Measurements from ENCODE around the gene METTL14. TPM values are rescaled to one million over a fixed set of nuclear protein-coding genes. Genes with fewer than 3 reads are reported as not detected.
A peak's percentile ranks its signal among the peaks of the same experiment; 100 is the strongest.

Gene METTL14
- total RNA-seq, 1 experiment from 2014 or later: 26.1 TPM

GRCh38 chr4:118711052-118711451 is 25.9 kb downstream of the METTL14 start:
- intact Hi-C loops (cut with micrococcal nuclease; ENCODE audit: unreplicated experiment): no loop called here
- BruUV-seq (replicated peaks): no TSS peak
- H3K27ac Mint-ChIP-seq (ENCODE audit: unreplicated experiment): no peak overlapping the region
- no peak for TF ChIP-seq CTCF (IDR thresholded peaks at IDR 0.05; ENCODE audit: unreplicated experiment)
- H3K4me3 Mint-ChIP-seq (ENCODE audit: low read depth, unreplicated experiment): no peak overlapping the region
- CTCF ChIA-PET: no interaction called here
- no peaks in the 10 kb centered on the region for H3K4me1 Mint-ChIP-seq (ENCODE audit: low read depth, unreplicated experiment)
- H3K9me3 Mint-ChIP-seq (ENCODE audit: low read depth, unreplicated experiment): no peaks in the 10 kb centered on the region
- H3K27me3 Mint-ChIP-seq (ENCODE audit: unreplicated experiment): no peaks in the 10 kb centered on the region
- H3K36me3 Mint-ChIP-seq (ENCODE audit: insufficient read depth, unreplicated experiment): peaks cover 4% of the 10 kb centered on the region
- DNase-seq: no peak

- no peak overlapping the region for H3K4me3 Mint-ChIP-seq (ENCODE audit: low read depth, unreplicated experiment)
- peaks cover 9% of the 10 kb centered on the region for H3K36me3 Mint-ChIP-seq (ENCODE audit: insufficient read depth, unreplicated experiment)
- TF ChIP-seq CTCF (IDR thresholded peaks at IDR 0.05; ENCODE audit: unreplicated experiment): no peak
- intact Hi-C loops (cut with micrococcal nuclease; ENCODE audit: unreplicated experiment): no loop called here
- H3K9me3 Mint-ChIP-seq (ENCODE audit: low read depth, unreplicated experiment): no peaks in the 10 kb centered on the region
- H3K27ac Mint-ChIP-seq (ENCODE audit: unreplicated experiment): no peak overlapping the region
- BruUV-seq (replicated peaks): no TSS peak
- no peaks in the 10 kb centered on the region for H3K4me1 Mint-ChIP-seq (ENCODE audit: low read depth, unreplicated experiment)
- no peak for DNase-seq
- no peaks in the 10 kb centered on the region for H3K27me3 Mint-ChIP-seq (ENCODE audit: unreplicated experiment)
- CTCF ChIA-PET: no interaction called here
These were observed 27.7 kb downstream of the METTL14 start for GRCh38 chr4:118712872-118713271.

GRCh38 chr4:118714682-118715081 is 29.5 kb downstream of the METTL14 start:
- no TSS peak for BruUV-seq (replicated peaks)
- no peaks in the 10 kb centered on the region for H3K9me3 Mint-ChIP-seq (ENCODE audit: low read depth, unreplicated experiment)
- intact Hi-C loops (cut with micrococcal nuclease; ENCODE audit: unreplicated experiment): no loop called here
- no peak overlapping the region for H3K27ac Mint-ChIP-seq (ENCODE audit: unreplicated experiment)
- no peak overlapping the region for H3K4me3 Mint-ChIP-seq (ENCODE audit: low read depth, unreplicated experiment)
- DNase-seq: no peak
- no peaks in the 10 kb centered on the region for H3K27me3 Mint-ChIP-seq (ENCODE audit: unreplicated experiment)
- no peak for TF ChIP-seq CTCF (IDR thresholded peaks at IDR 0.05; ENCODE audit: unreplicated experiment)
- H3K36me3 Mint-ChIP-seq (ENCODE audit: insufficient read depth, unreplicated experiment): peaks cover 12% of the 10 kb centered on the region
- no peaks in the 10 kb centered on the region for H3K4me1 Mint-ChIP-seq (ENCODE audit: low read depth, unreplicated experiment)
- CTCF ChIA-PET: no interaction called here

- DNase-seq: no peak
- H3K27me3 Mint-ChIP-seq (ENCODE audit: unreplicated experiment): no peaks in the 10 kb centered on the region
- H3K36me3 Mint-ChIP-seq (ENCODE audit: insufficient read depth, unreplicated experiment): peaks cover 8% of the 10 kb centered on the region
- CTCF ChIA-PET: interaction anchor here (1.0 kb wide), 1 partner anchor 13 kb away, joined by 4 read pairs; no protein-coding TSS in a partner anchor
- peak overlapping the region; percentile 12 for H3K27ac Mint-ChIP-seq (ENCODE audit: unreplicated experiment)
- no peak for TF ChIP-seq CTCF (IDR thresholded peaks at IDR 0.05; ENCODE audit: unreplicated experiment)
- no peaks in the 10 kb centered on the region for H3K4me1 Mint-ChIP-seq (ENCODE audit: low read depth, unreplicated experiment)
- H3K9me3 Mint-ChIP-seq (ENCODE audit: low read depth, unreplicated experiment): no peaks in the 10 kb centered on the region
- intact Hi-C loops (cut with micrococcal nuclease; ENCODE audit: unreplicated experiment): no loop called here
- no peak overlapping the region for H3K4me3 Mint-ChIP-seq (ENCODE audit: low read depth, unreplicated experiment)
- BruUV-seq (replicated peaks): no TSS peak
These were observed 31.1 kb downstream of the METTL14 start for GRCh38 chr4:118716304-118716703.

Data from Calu3 (cell line).